HK-2 (cell line): ENCODE measurements around the gene SERGEF.
A peak's percentile ranks its signal among the peaks of the same experiment; 100 is the strongest.
"Not testable (repeated sequence)": the region's sequence is repeated elsewhere in the genome, so short reads cannot be mapped to it uniquely, and the experiment has no call there.

Source experiments
- DNase-seq: peaks from one replicate; pipeline ENCODE4 v3.0.0-alpha.2; 2018; ENCODE audit not compliant: unreplicated experiment

Gene SERGEF

GRCh38 chr11:18000760-18001159 is 12.1 kb downstream of the SERGEF start:
- DNase-seq, result no peak

GRCh38 chr11:18000128-18000527 is 12.7 kb downstream of the SERGEF start:
- DNase-seq, result not testable (repeated sequence)

GRCh38 chr11:17992916-17993315 is 19.9 kb downstream of the SERGEF start:
- no peak for DNase-seq

GRCh38 chr11:17991783-17992433 is 20.9 kb downstream of the SERGEF start:
- no peak for DNase-seq

GRCh38 chr11:17989306-17989705 is 23.5 kb downstream of the SERGEF start:
- no peak for DNase-seq

GRCh38 chr11:17988465-17988864 is 24.4 kb downstream of the SERGEF start:
- DNase-seq, result no peak

GRCh38 chr11:17987826-17988225 is 25.0 kb downstream of the SERGEF start:
- no peak for DNase-seq

GRCh38 chr11:17986711-17987220 is 26.1 kb downstream of the SERGEF start:
- DNase-seq, result no peak

- DNase-seq, result no peak
Observed at GRCh38 chr11:17986007-17986710, 26.7 kb downstream of the SERGEF start.

GRCh38 chr11:17985517-17985916 is 27.3 kb downstream of the SERGEF start:
- DNase-seq, result no peak

GRCh38 chr11:17983569-17983968 is 29.3 kb downstream of the SERGEF start:
- DNase-seq, result no peak

- no peak for DNase-seq
Observed at GRCh38 chr11:17979770-17980371, 33.0 kb downstream of the SERGEF start.

- DNase-seq, result peak; percentile 48
Observed at GRCh38 chr11:17978553-17979287, 34.1 kb downstream of the SERGEF start.

GRCh38 chr11:17976651-17977050 is 36.2 kb downstream of the SERGEF start:
- no peak for DNase-seq

- no peak for DNase-seq
Observed at GRCh38 chr11:17974246-17974645, 38.6 kb downstream of the SERGEF start.

GRCh38 chr11:17972987-17973386 is 39.9 kb downstream of the SERGEF start:
- DNase-seq, result no peak

GRCh38 chr11:17968206-17968605 is 44.6 kb downstream of the SERGEF start:
- no peak for DNase-seq

GRCh38 chr11:17967661-17968060 is 45.2 kb downstream of the SERGEF start:
- no peak for DNase-seq

GRCh38 chr11:17960091-17960490 is 52.8 kb downstream of the SERGEF start:
- DNase-seq, result no peak

GRCh38 chr11:17958446-17958845 is 54.4 kb downstream of the SERGEF start:
- DNase-seq, result no peak

- DNase-seq, result no peak
Observed at GRCh38 chr11:17954395-17955252, 58.2 kb downstream of the SERGEF start.
